Measurements from ENCODE around the gene DHRSX. TPM values are rescaled to one million over a fixed set of nuclear protein-coding genes. Genes with fewer than 3 reads are reported as not detected.
A peak's percentile ranks its signal among the peaks of the same experiment; 100 is the strongest.

Gene DHRSX
- total RNA-seq, 1 donor from 2014 or later = 31.8 TPM

DNA sequence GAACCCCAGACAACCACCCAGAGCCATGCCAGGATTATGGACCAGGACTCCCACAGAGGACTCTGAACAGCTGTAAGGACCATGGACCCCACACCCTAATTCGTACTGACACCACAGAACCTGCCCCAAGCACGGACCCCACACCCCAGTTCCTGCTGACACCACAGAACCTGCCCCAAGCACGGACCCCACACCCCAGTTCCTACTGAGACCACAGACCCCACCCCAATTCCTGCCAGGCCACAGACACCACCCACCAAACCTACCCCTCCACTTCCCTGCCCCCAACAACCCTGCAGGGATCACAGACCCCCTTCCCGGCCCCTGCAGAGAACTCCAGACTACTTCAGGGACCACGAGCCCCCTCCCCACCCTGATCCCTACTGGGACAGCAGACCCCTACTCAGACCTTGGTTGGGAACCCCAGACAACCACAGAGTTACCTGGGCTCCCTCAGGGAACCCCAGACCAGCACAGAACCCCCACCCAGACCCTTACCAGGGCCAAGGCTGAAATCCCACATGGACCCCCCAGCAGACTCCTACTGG lies 1.4 kb upstream of the DHRSX start:
- Histone ChIP-seq H3K27me3 (no peaks in the 10 kb centered on the region), H3K4me1 (peaks cover 19% of the 10 kb centered on the region), H3K79me2 (ENCODE audit: low read depth) (peaks cover 31% of the 10 kb centered on the region), H2AFZ (replicated peaks) (no peak overlapping the region), H3K27ac (no peak overlapping the region), H3K4me2 (no peak overlapping the region), H3K36me3 (no peaks in the 10 kb centered on the region), H4K20me1 (ENCODE audit: low read depth) (peaks cover 8% of the 10 kb centered on the region), H3K9ac (no peak overlapping the region), H3K9me3 (ENCODE audit: low read depth) (no peaks in the 10 kb centered on the region), H3F3A (ENCODE audit: low read depth) (peaks cover 38% of the 10 kb centered on the region), H3K4me3 (no peak overlapping the region)
- Mint-ChIP-seq H3K4me1 (peaks cover 30% of the 10 kb centered on the region), H3K36me3 (peaks cover 7% of the 10 kb centered on the region), H3K4me3 (peak overlapping the region; percentile 79), H3K9me3 (no peaks in the 10 kb centered on the region), H3K27me3 (ENCODE audit: insufficient read depth, low read depth) (peaks cover 16% of the 10 kb centered on the region), H3K27ac (peak overlapping the region; percentile 72)
- no peak for TF ChIP-seq EZH2 (IDR thresholded peaks at IDR 0.05)
- no peak for TF ChIP-seq EZH2phosphoT487 (IDR thresholded peaks at IDR 0.05)
- TF ChIP-seq CTCF (IDR thresholded peaks at IDR 0.05) = no peak
- no peak for DNase-seq (ENCODE audit: low spot score)

DNA sequence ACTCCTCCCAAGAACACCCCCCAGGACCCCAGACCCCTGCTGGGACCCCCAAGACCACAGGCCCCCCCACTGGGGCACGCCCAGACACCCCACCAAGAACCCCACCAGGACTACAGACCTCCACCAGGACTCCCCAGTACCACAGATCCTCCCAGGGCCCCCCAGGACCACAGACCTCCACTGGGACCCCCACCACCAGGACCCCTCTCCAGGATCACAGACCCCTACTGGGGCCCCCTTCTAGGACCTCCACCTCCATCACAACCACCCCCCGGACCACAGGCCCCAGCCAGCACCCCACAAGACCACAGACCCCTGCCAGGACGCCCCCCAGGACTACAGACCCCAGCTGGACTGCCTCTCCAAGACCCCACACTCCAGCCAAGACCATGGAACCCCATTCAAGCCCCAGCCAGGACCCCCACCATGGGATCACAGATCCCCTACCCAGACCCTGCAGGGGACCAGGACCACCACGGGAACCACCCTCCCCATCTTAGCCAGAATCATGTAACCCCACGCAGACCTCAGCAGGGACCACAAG lies 855 bp upstream of the DHRSX start:
- Mint-ChIP-seq H3K4me1 (peaks cover 30% of the 10 kb centered on the region), H3K27ac (peak overlapping the region; percentile 72), H3K27me3 (ENCODE audit: insufficient read depth, low read depth) (peaks cover 16% of the 10 kb centered on the region), H3K36me3 (peaks cover 7% of the 10 kb centered on the region), H3K9me3 (no peaks in the 10 kb centered on the region), H3K4me3 (peak overlapping the region; percentile 79)
- Histone ChIP-seq H3F3A (ENCODE audit: low read depth) (peaks cover 38% of the 10 kb centered on the region), H3K4me2 (no peak overlapping the region), H3K79me2 (ENCODE audit: low read depth) (peaks cover 36% of the 10 kb centered on the region), H3K9me3 (ENCODE audit: low read depth) (no peaks in the 10 kb centered on the region), H3K27me3 (no peaks in the 10 kb centered on the region), H3K4me1 (peaks cover 19% of the 10 kb centered on the region), H3K27ac (no peak overlapping the region), H3K9ac (no peak overlapping the region), H3K36me3 (no peaks in the 10 kb centered on the region), H4K20me1 (ENCODE audit: low read depth) (peaks cover 8% of the 10 kb centered on the region), H2AFZ (replicated peaks) (no peak overlapping the region), H3K4me3 (no peak overlapping the region)
- no peak for DNase-seq (ENCODE audit: low spot score)
- TF ChIP-seq EZH2phosphoT487 (IDR thresholded peaks at IDR 0.05) = no peak
- TF ChIP-seq EZH2 (IDR thresholded peaks at IDR 0.05) = no peak
- TF ChIP-seq CTCF (IDR thresholded peaks at IDR 0.05) = no peak

DNA sequence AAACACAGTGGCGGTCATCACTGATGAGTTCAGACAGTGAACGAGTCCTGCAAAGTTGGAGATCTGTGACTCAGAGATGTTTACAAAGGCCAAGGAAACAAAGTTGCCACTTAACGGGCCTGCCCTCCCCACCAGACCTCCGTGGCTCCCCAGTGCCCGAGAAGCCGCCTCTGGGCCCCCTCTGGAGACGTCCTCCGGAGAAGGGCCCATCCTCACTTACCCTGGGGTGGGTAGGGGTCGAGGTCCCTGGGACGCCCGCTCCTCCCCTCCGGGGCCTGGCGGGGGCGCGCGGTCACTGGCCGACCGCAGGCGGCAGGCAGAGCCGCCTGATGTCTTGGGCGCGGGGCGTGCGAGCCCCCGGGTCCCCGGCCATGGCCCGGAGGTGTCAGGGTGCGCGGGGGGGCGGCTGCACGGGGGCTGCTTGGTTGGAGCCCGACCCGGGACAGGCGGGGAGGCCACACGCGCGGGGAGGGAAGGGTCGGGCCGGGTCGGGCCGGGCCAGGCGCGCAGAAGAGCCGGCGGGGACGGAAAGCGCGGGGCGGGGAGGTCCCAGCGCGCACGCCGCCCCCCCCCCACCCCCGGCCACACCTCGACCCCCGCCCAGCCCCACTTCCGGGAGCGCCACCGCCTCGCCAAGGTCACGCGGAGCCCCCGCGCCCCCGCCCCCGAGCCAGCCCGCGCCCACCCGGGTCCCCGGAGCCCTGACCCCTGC lies 529 bp downstream of the DHRSX start:
- Histone ChIP-seq H2AFZ (replicated peaks) (peak overlapping the region; percentile 72), H3K27ac (peak overlapping the region; percentile 31), H3K79me2 (ENCODE audit: low read depth) (peaks cover 50% of the 10 kb centered on the region), H3K4me2 (peak overlapping the region; percentile 95), H3F3A (ENCODE audit: low read depth) (peaks cover 38% of the 10 kb centered on the region), H3K9me3 (ENCODE audit: low read depth) (no peaks in the 10 kb centered on the region), H3K4me3 (peak overlapping the region; percentile 96), H3K27me3 (no peaks in the 10 kb centered on the region), H3K36me3 (no peaks in the 10 kb centered on the region), H3K4me1 (peaks cover 28% of the 10 kb centered on the region), H4K20me1 (ENCODE audit: low read depth) (peaks cover 14% of the 10 kb centered on the region), H3K9ac (peak overlapping the region; percentile 52)
- Mint-ChIP-seq H3K27ac (no peak overlapping the region), H3K9me3 (no peaks in the 10 kb centered on the region), H3K4me3 (peak overlapping the region; percentile 91), H3K4me1 (peaks cover 30% of the 10 kb centered on the region), H3K36me3 (peaks cover 13% of the 10 kb centered on the region), H3K27me3 (ENCODE audit: insufficient read depth, low read depth) (peaks cover 13% of the 10 kb centered on the region)
- TF ChIP-seq CTCF (IDR thresholded peaks at IDR 0.05) (peak; percentile 35), EZH2 (IDR thresholded peaks at IDR 0.05) (no peak), EZH2phosphoT487 (IDR thresholded peaks at IDR 0.05) (no peak)
- peak; percentile 71 for DNase-seq (ENCODE audit: low spot score)

All from neural progenitor cell (in vitro differentiated cells).